ENCODE data around the gene SH3GLB2.
"Not testable (repeated sequence)": the region's sequence is repeated elsewhere in the genome, so short reads cannot be mapped to it uniquely, and the experiment has no call there.

The SH3GLB2 gene

GRCh38 chr9:129052592-129052991 is 24.5 kb upstream of the SH3GLB2 start:
- DNase-seq: peak; percentile 16

DNA sequence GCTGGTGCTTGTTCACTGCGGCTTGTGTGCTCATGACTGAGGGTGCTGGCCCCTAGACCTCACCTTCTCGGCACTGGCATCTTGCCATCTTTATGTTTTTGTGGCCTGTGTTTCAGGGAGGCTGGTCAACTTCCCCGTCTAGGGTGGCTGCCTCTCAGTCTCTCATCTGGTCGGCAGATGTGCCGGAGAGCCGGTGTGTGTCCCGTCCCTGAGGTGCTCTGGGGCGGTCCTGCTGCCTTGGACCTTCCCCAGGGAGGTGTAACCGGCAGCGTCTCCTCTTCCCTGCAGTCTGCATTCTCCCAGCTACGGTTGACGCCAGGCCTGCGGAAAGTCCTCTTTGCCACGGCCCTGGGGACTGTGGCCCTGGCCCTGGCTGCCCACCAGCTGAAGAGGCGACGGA is 13.9 kb upstream of the SH3GLB2 start:
- no peak for DNase-seq

GRCh38 chr9:129040113-129040643 is 12.0 kb upstream of the SH3GLB2 start:
- DNase-seq: no peak

DNA sequence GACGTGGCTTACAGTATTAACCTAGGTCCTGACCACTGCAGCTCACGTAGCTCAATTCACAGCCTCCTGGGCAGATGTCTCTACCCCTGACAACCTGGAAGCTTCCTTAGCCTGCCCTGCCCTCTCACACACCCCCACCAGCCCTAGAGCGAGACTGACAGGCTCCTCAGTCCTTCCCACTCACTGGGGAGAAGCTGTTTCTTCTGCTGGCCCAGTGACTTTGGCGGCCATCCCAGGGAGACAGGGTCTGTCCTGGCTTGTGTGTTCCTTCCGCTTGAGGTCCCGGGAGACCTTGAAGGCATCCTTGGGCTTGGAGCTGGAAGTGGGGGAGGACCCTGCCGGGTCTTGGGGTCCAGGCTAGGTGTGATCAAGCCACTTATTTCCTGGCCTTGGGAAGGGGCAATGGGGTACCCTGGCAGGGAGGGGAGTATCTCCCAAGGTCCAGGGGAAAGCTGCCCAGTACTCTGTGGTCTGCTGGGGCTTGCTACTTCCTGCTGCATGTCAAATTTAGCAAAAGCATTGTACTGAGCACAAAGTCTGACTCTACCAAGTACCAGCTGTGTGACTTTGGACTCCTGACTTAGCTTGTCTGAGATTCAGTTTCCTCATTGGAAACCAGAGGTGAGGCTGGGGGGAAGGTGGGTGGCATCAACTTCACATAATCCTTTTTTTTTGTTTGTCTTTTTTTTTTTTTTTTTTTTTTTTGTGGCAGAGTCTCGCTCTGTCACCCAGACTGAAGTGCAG is 10.2 kb upstream of the SH3GLB2 start:
- DNase-seq: no peak

GRCh38 chr9:129037767-129038098 is 9.6 kb upstream of the SH3GLB2 start:
- DNase-seq: no peak

DNA sequence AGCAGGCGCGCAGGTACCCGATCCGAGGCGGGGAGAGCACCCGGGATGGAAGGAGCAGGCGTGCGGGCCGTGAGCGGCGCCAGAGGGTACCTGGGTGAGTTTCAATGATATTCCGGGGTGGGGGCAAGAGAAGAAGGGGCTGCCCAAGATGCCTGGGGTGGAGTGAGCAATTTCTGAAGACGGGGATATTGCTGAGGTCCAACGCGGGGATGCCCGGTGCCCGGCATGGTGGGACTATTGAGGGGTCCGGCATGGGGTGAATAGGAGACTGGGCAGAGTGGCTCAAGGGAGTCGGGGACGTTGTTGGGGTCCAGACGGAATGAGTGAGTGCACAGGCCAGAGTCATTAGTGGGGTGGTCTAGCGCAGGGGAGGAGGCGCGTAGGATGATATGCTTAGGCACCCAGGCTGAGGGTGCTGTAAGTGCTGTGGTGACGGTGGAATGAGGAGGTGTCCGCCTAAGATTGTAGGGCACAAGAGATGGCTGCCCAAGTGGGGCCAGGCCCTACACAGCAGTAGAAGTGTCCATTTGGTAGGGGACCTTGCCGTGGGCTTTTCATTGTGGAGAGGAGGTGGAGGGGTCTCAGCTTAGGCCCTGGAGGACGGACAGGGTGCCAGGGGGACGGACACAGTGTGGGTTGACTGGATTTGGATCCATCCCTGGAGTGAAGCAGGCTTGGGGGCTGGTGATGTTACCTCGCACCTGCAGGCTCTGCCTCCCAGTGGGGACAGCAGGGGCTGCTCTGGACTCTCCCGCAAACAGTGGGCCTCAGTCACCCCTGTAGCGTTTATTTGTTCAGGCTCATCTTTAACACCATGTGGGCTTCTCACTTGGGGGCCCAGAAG is 9.0 kb upstream of the SH3GLB2 start:
- DNase-seq: no peak

DNA sequence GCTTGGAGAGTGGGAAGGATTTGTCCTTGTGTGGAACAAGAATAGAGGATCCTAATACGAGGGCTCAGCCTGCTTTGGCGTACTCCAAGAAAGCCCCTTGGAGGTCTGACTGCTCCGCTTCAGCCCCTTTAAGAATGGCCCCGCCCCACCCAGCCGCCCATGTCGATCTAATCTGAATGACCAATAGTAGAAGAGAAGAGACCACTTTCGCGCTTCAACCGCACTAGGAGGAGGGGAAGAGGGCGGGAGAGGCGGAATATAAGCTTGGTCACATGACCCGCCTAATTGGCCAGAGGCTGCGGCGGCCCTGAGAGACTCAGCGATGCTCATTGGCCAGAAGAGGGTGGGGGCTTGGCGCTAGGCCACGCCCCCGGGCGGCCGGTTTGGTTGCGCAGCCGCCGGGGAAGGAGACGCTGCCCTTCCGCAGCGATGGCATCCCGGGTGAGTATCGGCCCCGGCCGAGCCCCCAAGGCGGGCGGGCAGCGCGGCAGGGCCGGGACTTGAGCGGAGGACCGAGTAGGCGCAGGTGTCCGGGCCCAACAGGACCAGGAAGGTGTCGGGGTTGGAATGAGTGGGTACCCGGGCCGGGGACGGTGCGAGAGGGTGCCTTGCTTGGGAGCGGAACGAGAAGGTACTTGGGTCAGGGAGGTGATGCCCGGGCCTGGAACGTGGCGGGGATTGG is 8.3 kb upstream of the SH3GLB2 start, which contains the start of gene MIGA2:
Gene MIGA2 (plus strand): TSS at position 386 of the 682 bp plus-strand sequence. CDS start 3,969 bp downstream, outside the sequence.
- peak; percentile 99 for DNase-seq

- not testable (repeated sequence) for DNase-seq
Measured at GRCh38 chr9:129035838-129036237, 7.7 kb upstream of the SH3GLB2 start.

- DNase-seq: no peak
Measured at GRCh38 chr9:129033216-129033615, 5.1 kb upstream of the SH3GLB2 start.

DNA sequence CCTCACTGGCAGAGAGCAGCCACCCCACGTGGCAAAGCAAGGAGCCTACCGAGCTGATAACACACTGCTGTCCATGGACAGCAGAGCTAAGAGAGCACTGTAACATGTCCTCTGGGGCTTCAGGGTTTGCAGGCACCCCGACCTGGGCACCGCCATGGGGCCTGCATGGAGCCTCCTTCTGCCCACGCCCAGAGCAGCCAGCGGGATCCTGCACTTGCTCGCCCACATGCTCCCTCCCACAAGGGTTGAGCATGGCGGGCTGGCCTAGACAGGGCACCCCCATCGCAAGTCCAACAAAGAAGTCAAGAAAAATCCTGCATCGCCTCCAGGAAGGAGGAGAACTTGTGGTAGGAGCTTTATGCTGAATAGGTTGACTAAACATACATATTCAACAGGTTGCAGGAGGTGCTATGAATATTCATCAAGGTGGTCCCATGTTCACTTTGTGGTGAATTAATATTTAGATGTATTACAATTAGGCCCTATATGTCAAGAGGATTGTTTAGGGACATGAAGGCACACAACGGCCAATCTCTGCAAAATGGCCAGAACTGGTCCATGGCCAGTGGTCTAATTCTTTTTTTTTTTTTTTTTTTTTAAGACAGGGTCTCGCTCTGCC is 4.5 kb upstream of the SH3GLB2 start:
- DNase-seq: no peak

DNA sequence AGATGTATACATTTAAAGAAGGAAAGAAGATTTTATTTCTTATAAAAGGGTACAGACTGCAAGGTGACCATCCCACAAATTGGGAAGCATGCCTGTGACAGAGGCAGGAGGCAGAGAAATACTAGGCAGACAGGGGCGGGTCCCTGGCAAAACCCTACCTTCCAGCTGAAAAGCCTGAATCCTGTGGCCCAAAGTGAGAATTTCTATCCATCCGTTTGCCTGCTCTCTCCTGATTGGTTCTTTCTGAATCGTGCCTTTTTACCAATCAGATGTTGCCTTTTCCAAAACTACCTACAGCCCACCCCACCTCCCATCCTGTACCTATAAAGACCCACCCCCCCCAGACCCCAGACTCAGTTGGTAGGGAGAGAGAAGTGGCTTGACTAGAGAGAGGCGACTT is 3.4 kb upstream of the SH3GLB2 start:
- DNase-seq: no peak

DNA sequence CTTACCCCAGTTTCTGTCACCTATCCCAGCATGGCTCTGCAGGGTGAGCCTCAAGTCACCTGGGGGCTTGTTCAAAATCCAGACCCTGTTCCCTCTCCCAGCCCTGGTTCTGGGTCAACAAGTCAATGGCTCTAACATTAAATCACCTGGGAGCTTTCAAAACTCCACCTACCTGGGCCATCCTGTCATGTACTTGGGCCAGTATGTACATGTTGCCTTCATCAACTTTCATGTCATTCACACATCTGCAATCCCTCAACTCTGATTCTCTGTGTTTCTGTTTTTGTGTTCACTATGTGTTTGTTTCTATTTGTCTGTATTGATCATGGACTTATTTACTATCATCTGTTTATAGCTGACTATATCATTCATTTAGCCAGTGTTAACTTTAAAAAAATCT is 2.1 kb upstream of the SH3GLB2 start:
- no peak for DNase-seq

DNA sequence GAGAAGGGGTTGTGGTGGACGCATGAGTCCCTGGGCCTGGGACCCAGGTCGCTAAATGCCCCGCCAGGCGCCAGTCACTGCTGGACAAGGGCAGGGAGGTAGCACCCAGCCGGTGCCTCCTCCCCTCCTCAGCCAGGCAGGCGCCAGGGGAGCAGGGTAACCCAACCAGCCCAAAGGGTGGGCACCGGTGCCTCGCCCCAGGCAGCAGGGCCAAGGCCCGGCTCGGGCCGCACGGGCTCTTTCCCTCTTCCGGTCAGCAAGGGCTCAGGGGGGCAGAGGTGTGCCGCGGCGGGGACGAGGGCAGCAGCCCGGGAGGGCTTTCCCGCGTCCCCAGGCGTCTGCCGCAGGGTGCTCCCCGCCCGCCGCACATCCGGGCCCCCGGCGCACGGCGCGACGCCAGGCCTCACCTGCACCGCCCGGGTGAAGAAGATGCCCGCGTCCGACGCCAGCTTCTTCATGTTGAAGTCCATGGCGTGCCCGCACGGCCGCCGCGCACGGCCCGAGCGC is 393 bp downstream of the SH3GLB2 start:
- peak; percentile 59 for DNase-seq

GRCh38 chr9:129027224-129027684 is 877 bp downstream of the SH3GLB2 start:
- DNase-seq: no peak

- peak; percentile 61 for DNase-seq
Measured at GRCh38 chr9:129026442-129027223, 1.5 kb downstream of the SH3GLB2 start.

GRCh38 chr9:129023908-129024233 is 4.3 kb downstream of the SH3GLB2 start:
- no peak for DNase-seq

- DNase-seq: no peak
Measured at GRCh38 chr9:129023036-129023907, 4.9 kb downstream of the SH3GLB2 start.

GRCh38 chr9:129022037-129022436 is 6.1 kb downstream of the SH3GLB2 start:
- no peak for DNase-seq

GRCh38 chr9:129021091-129021490 is 7.0 kb downstream of the SH3GLB2 start:
- no peak for DNase-seq

- DNase-seq: no peak
Measured at GRCh38 chr9:129014608-129015007, 13.5 kb downstream of the SH3GLB2 start.

DNA sequence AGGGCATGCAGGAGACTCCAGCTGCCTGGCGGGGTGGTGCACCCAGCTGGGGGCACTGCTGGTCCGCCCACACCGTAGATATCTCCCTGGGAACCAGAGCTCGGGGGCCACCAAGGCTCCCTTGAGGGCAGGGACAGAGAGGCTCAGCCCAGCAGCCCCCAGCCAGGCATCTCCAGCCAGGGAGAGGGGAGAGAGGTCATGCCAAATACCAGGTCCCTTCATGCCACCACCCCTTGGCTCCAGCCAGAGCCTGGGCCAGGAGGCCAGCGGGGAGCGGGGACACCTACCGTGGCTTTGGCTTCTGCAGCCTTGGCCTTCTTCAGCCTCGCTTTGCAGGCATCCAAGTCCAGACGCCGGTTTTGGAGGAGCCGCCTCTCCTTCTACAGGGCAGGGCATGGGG is 14.0 kb downstream of the SH3GLB2 start:
- DNase-seq: no peak

Measured in DMS79 treated with DMSO at 0.1 percent for 48 hours (cell line).